Measurements from ENCODE around the gene MED16.

DNA sequence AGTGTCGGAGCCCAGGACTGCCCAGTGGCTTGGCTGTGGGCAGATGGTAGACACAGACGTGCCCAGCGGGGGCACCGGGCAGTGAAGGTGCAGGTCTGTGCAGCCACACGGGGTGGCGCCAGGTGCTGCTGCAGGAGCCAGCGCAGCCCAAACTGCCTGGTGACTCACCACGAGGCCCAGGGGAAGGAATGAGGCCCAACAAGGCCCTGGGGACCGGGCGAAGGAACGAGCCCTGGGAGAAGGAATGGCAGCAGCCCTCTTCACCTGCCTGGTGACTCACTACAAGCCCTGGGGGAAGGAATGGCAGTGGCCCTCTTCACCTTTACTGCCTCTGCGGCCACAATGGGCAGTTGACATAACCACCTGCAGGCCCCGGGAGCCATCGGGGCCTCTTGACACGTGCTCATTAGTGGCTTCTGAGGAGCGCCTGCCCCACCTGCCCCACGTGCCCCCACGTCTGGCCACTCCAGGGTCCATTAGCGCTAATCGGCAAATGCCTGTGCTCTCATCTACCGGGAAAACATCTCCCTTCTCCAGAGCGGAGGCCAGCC, 9.3 kb downstream of the MED16 start:
- TF ChIP-seq POLR2AphosphoS5 (IDR thresholded peaks at IDR 0.05) (no peak), POLR2A (IDR thresholded peaks at IDR 0.05; ENCODE audit: low read depth) (no peak), EP300 (IDR thresholded peaks at IDR 0.05) (no peak)
- TF ChIP-seq, protein P1, sequence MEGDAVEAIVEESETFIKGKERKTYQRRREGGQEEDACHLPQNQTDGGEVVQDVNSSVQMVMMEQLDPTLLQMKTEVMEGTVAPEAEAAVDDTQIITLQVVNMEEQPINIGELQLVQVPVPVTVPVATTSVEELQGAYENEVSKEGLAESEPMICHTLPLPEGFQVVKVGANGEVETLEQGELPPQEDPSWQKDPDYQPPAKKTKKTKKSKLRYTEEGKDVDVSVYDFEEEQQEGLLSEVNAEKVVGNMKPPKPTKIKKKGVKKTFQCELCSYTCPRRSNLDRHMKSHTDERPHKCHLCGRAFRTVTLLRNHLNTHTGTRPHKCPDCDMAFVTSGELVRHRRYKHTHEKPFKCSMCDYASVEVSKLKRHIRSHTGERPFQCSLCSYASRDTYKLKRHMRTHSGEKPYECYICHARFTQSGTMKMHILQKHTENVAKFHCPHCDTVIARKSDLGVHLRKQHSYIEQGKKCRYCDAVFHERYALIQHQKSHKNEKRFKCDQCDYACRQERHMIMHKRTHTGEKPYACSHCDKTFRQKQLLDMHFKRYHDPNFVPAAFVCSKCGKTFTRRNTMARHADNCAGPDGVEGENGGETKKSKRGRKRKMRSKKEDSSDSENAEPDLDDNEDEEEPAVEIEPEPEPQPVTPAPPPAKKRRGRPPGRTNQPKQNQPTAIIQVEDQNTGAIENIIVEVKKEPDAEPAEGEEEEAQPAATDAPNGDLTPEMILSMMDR (IDR thresholded peaks at IDR 0.05) = no peak
